LNCAP (cell line): ENCODE results near the gene HRAS.

Source experiments
- CTCF ChIP-seq: fragments of 450-650 bp; IDR thresholded peaks from 2 replicates; pipeline ENCODE4 v1.5.1; 2017; ENCODE audit warnings: mild to moderate bottlenecking

HRAS gene

DNA sequence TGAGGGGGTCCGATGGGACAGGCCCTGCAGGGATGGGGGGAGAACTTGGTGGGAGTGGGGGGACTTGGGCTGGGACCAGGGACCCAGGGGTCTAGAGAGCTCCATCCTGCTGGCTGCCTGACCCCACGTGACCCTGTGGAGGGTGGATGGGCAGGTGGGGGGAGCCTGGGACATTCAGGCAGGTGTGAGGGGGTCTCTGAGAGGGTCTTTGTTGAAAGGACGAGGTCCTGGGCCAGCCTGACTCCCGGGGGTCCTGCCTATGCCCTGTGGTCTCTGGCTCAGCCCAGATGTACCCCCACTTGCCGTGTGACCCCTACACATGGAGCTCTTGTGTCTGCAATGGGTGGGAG lies 9.4 kb upstream of the HRAS start:
- TF ChIP-seq CTCF, result no peak

GRCh38 chr11:541433-541885 lies 6.1 kb upstream of the HRAS start:
- no peak for TF ChIP-seq CTCF

GRCh38 chr11:540583-541432 lies 5.4 kb upstream of the HRAS start:
- TF ChIP-seq CTCF, result no peak

- no peak for TF ChIP-seq CTCF
These were observed 4.7 kb upstream of the HRAS start for GRCh38 chr11:539971-540481.

DNA sequence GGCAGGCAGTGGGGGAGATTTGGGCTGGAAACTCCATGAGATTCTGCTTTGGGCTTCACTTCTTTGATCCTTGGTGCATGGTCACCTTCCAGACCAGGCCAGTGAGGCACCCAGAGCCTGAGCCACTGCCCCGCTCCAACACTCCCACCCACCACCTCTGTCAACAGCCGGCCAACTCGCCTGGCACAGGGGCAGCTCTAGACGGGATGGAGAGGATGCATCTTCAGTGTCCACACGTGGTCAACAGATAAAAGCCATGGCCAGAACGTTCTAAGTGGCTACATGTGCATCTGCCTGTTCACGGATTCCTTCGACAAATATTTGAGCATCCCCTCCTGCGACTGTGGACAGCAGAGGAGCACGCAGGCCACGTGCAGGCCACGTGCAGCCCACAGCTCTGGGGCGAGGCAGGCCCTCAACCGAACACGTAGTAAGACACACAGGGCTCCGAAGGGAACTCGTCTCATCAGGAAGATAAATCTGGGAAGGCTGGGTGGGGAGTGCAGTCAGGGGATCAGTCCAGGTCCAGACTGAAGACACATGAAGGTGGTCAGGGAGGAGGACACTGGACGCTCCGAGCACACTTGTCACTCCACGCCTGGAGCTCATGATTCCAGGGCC lies 3.2 kb upstream of the HRAS start:
- no peak for TF ChIP-seq CTCF

DNA sequence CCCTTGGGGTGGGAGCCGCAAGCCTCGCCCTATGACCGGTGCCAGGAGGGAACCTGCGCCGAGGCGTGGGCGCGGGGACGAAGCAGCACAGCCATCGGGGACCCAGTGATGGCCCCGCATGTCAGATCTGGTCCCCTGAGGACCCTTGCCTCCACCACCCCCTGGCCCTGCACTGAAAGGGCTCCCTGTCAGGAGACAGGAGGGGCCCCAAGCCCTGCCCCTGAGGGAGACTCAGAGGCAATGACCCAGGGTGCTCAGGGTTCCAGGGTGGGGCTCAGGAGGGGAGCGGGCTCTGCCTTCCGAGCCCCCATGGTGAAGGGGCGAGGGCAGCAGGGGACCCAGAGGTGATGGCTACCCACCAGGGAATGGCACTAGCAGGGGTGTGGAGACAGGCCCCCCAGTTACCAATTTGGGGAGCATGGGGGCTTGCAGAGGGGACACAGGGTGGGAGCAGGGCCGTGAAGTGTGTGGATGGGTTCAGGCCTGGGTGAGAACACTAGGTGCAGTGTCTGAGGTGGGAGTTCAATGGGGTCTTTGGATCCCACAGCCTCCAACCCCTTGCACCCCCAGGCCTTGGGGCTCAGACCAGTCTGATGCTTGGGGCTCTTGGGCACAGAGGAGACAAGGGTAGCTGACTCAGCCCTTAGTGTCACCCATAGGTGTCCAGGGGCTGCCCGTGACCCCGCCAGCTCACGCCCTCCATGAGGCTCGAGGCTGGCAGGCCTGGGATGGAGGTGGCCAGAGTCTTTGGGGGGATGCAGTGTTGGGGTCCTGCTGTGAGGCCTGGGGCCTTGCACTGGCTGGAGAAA lies 2.5 kb upstream of the HRAS start:
- no peak for TF ChIP-seq CTCF

DNA sequence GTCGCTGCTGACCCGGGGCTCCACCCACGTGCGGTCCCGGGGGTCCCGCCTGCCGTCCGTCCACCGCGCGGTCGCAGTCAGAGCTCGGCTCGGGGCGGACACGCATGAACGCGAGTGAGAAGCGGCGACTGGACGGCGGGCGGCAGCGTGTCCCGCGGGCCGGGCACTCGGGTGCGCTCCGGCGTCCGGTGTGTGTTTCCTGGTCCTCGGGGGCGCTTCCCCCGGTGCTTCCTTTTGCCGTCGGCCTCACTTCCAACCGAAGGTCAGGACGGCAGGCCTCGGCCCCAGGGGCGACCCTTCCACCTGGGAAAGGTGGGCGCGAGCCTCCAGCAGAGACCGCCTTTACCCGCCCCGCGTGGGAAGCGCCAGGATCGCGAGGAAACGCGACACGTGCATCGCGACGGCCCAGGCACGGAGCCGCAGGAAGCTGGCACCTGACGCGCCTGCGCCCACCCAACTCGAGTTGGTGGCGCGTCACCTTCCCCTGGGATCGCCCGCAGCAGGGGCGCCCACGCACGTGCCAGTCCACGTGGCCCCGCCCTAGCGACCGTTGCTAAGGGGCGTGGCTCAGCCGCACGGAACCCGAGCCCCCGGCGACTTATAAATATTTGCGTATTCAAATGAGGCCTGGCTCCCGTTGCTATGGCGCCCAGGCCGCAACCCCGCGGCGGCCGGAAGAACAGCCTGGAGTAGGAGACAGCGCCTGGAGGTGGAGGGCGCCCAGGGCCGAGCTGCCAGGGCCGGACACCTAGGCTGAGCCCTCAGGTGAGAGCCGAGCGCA lies 1.7 kb upstream of the HRAS start, which contains the start of gene LRRC56:
LRRC56 (plus strand) TSS at position 687 of the 781 bp plus-strand sequence. CDS start 3,158 bp downstream, outside the sequence.
- TF ChIP-seq CTCF, result no peak
